Measurements from ENCODE around the gene ADGRG1.

DNA sequence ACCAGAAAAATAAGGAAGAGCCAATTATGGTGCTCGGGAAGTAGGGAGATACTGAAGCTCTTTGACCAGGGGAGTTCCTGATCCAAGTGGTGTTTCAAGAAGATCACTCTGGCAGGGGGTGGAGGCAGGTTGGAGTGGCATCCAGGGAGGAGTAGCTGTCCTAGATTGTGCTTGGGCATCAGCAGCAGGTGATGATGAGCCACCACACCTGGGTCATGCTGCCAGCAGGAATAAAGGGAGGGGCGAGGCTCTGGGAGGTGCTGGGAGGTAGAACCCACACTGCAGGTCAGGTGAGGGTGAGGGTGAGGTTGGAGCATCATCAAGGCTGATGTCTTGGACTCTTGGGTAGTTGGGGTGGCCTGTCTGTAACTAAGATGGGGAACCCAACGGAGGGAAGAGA is 35.4 kb upstream of the ADGRG1 start:
- TF ChIP-seq, protein P1, sequence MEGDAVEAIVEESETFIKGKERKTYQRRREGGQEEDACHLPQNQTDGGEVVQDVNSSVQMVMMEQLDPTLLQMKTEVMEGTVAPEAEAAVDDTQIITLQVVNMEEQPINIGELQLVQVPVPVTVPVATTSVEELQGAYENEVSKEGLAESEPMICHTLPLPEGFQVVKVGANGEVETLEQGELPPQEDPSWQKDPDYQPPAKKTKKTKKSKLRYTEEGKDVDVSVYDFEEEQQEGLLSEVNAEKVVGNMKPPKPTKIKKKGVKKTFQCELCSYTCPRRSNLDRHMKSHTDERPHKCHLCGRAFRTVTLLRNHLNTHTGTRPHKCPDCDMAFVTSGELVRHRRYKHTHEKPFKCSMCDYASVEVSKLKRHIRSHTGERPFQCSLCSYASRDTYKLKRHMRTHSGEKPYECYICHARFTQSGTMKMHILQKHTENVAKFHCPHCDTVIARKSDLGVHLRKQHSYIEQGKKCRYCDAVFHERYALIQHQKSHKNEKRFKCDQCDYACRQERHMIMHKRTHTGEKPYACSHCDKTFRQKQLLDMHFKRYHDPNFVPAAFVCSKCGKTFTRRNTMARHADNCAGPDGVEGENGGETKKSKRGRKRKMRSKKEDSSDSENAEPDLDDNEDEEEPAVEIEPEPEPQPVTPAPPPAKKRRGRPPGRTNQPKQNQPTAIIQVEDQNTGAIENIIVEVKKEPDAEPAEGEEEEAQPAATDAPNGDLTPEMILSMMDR (IDR thresholded peaks at IDR 0.05), result no peak
- TF ChIP-seq POLR2A (IDR thresholded peaks at IDR 0.05), result no peak
